Right renal pelvis (tissue), 4 donors: ENCODE data around the gene DENND1A. TPM values are rescaled to one million over a fixed set of nuclear protein-coding genes. Genes with fewer than 3 reads are reported as not detected.
A peak's percentile ranks its signal among the peaks of the same experiment; 100 is the strongest.

Source experiments
- DNase-seq, 4 donors: peaks; one replicate each; pipeline ENCODE4 v3.0.0-alpha.2; 2013; ENCODE audit warnings: low read depth in 4 of 4, low spot score in 3 of 4, missing footprints in 1 of 4
- polyA plus RNA-seq, 4 donors: library from polyadenylated mRNA; unstranded; fragments of 120-200 nt; gene quantifications; one replicate each; pipeline ENCODE4 v1.2.1, GENCODE V29; 2013; ENCODE audit not compliant: insufficient read length in 4 of 4

DENND1A gene
- polyA plus RNA-seq, 4 donors: 21.3 to 24.4 (median 23.3) TPM

GRCh38 chr9:123658792-123659191, 271.1 kb downstream of the DENND1A start:
- no peak for DNase-seq

GRCh38 chr9:123657941-123658340, 272.0 kb downstream of the DENND1A start:
- DNase-seq: no peak

- DNase-seq: no peak
Measured at GRCh38 chr9:123657099-123657498, 272.8 kb downstream of the DENND1A start.

- DNase-seq: no peak
Measured at GRCh38 chr9:123656565-123656964, 273.4 kb downstream of the DENND1A start.

GRCh38 chr9:123655681-123656423, 274.1 kb downstream of the DENND1A start:
- no peak for DNase-seq

GRCh38 chr9:123654994-123655637, 274.8 kb downstream of the DENND1A start:
- DNase-seq: no peak

- no peak for DNase-seq
Measured at GRCh38 chr9:123654218-123654993, 275.5 kb downstream of the DENND1A start.

- no peak for DNase-seq
Measured at GRCh38 chr9:123652416-123652815, 277.5 kb downstream of the DENND1A start.

GRCh38 chr9:123651871-123652270, 278.1 kb downstream of the DENND1A start:
- no peak for DNase-seq

GRCh38 chr9:123651273-123651672, 278.7 kb downstream of the DENND1A start:
- no peak for DNase-seq

GRCh38 chr9:123649909-123650308, 280.0 kb downstream of the DENND1A start:
- DNase-seq: no peak

- DNase-seq: no peak
Measured at GRCh38 chr9:123647145-123647544, 282.8 kb downstream of the DENND1A start.

- no peak for DNase-seq
Measured at GRCh38 chr9:123645762-123646161, 284.2 kb downstream of the DENND1A start.

- DNase-seq: no peak
Measured at GRCh38 chr9:123645126-123645525, 284.8 kb downstream of the DENND1A start.

- DNase-seq: no peak
Measured at GRCh38 chr9:123643518-123643917, 286.4 kb downstream of the DENND1A start.

- peak in 2 of 4 donors; percentile 32 to 36 for DNase-seq
Measured at GRCh38 chr9:123642291-123643278, 287.3 kb downstream of the DENND1A start.

- no peak for DNase-seq
Measured at GRCh38 chr9:123640792-123641222, 289.1 kb downstream of the DENND1A start.

GRCh38 chr9:123639743-123640142, 290.2 kb downstream of the DENND1A start:
- no peak for DNase-seq

- no peak for DNase-seq
Measured at GRCh38 chr9:123637945-123638634, 291.8 kb downstream of the DENND1A start.

- DNase-seq: no peak
Measured at GRCh38 chr9:123637606-123637944, 292.4 kb downstream of the DENND1A start.
